ENCODE measurements around the gene COL18A1. TPM values are rescaled to one million over a fixed set of nuclear protein-coding genes. Genes with fewer than 3 reads are reported as not detected.

Gene COL18A1
- total RNA-seq, 1 donor from 2014 or later: 271 TPM

- no peak overlapping the region for H3K4me3 Mint-ChIP-seq (ENCODE audit: low read depth)
- no peak for TF ChIP-seq CTCF (IDR thresholded peaks at IDR 0.05; ENCODE audit: unreplicated experiment)
- DNase-seq (ENCODE audit: low spot score, unreplicated experiment): no peak
- no peak overlapping the region for H3K27ac Mint-ChIP-seq
- peaks cover 29% of the 10 kb centered on the region for H3K36me3 Mint-ChIP-seq (ENCODE audit: insufficient read depth)
- no peaks in the 10 kb centered on the region for H3K27me3 Mint-ChIP-seq
- H3K9me3 Mint-ChIP-seq (ENCODE audit: low read depth): peaks cover 15% of the 10 kb centered on the region
- H3K4me1 Mint-ChIP-seq (ENCODE audit: low read depth): no peaks in the 10 kb centered on the region
These were observed 53.6 kb downstream of the COL18A1 start for GRCh38 chr21:45458281-45459170.

- Mint-ChIP-seq H3K9me3 (ENCODE audit: low read depth) (peaks cover 15% of the 10 kb centered on the region), H3K27me3 (no peaks in the 10 kb centered on the region), H3K4me1 (ENCODE audit: low read depth) (no peaks in the 10 kb centered on the region), H3K27ac (no peak overlapping the region), H3K4me3 (ENCODE audit: low read depth) (no peak overlapping the region), H3K36me3 (ENCODE audit: insufficient read depth) (peaks cover 32% of the 10 kb centered on the region)
- DNase-seq (ENCODE audit: low spot score, unreplicated experiment): no peak
- TF ChIP-seq CTCF (IDR thresholded peaks at IDR 0.05; ENCODE audit: unreplicated experiment): no peak
These were observed 54.4 kb downstream of the COL18A1 start for GRCh38 chr21:45459171-45460010.

GRCh38 chr21:45460011-45460565 is 55.1 kb downstream of the COL18A1 start:
- Mint-ChIP-seq H3K9me3 (ENCODE audit: low read depth) (peaks cover 15% of the 10 kb centered on the region), H3K4me1 (ENCODE audit: low read depth) (peaks cover 6% of the 10 kb centered on the region), H3K27ac (no peak overlapping the region), H3K4me3 (ENCODE audit: low read depth) (no peak overlapping the region), H3K36me3 (ENCODE audit: insufficient read depth) (peaks cover 37% of the 10 kb centered on the region), H3K27me3 (no peaks in the 10 kb centered on the region)
- DNase-seq (ENCODE audit: low spot score, unreplicated experiment): no peak
- TF ChIP-seq CTCF (IDR thresholded peaks at IDR 0.05; ENCODE audit: unreplicated experiment): no peak

- no peak for TF ChIP-seq CTCF (IDR thresholded peaks at IDR 0.05; ENCODE audit: unreplicated experiment)
- Mint-ChIP-seq H3K27ac (no peak overlapping the region), H3K27me3 (no peaks in the 10 kb centered on the region), H3K36me3 (ENCODE audit: insufficient read depth) (peaks cover 39% of the 10 kb centered on the region), H3K9me3 (ENCODE audit: low read depth) (peaks cover 15% of the 10 kb centered on the region), H3K4me3 (ENCODE audit: low read depth) (no peak overlapping the region), H3K4me1 (ENCODE audit: low read depth) (peaks cover 11% of the 10 kb centered on the region)
- no peak for DNase-seq (ENCODE audit: low spot score, unreplicated experiment)
These were observed 55.8 kb downstream of the COL18A1 start for GRCh38 chr21:45460611-45461368.

Data from progenitor cell of endocrine pancreas (in vitro differentiated cells).